ENCODE measurements around the gene ZNF138. TPM values are rescaled to one million over a fixed set of nuclear protein-coding genes. Genes with fewer than 3 reads are reported as not detected.
"Not testable (repeated sequence)": the region's sequence is repeated elsewhere in the genome, so short reads cannot be mapped to it uniquely, and the experiment has no call there.

Gene ZNF138
- total and polyA plus RNA-seq, 7 experiments from 2014 or later, result 8.8 to 19.0 (median 12.4) TPM

- H3K27me3 ChIP-seq (ENCODE audit: control insufficient read depth in 2 of 2, insufficient read depth in 2 of 2, low read length in 2 of 2), result no peaks in the 10 kb centered on the region
- H3K4me1 Mint-ChIP-seq, result peaks cover 10 to 47% (median 37%) of the 10 kb centered on the region in 7 donors
- ChIA-PET CTCF (interaction anchor here (0.9 kb wide), 1 partner anchor 482 kb away, joined by 4 read pairs; no protein-coding TSS in a partner anchor), POLR2A (interaction anchor here (1.4 to 3.5 kb wide), 6 partner anchors 110 to 486 kb away, joined by 5 to 30 read pairs (median 9); partner anchors contain the start of genes ERV3-1, ZNF107, ZNF273 and ZNF680)
- H3K36me3 ChIP-seq (ENCODE audit: control insufficient read depth in 2 of 3, insufficient read depth in 3 of 3, low read length in 3 of 3), result peaks cover 0 to 4% (median 0%) of the 10 kb centered on the region in 3 experiments
- intact Hi-C loops (cut with micrococcal nuclease), result loop anchor here in 1 of 2 donors (5.0 kb wide), 1 partner anchor 94 kb away; no protein-coding TSS in a partner anchor
- H3K36me3 Mint-ChIP-seq, result peaks cover 0 to 21% (median 17%) of the 10 kb centered on the region in 5 donors
- H3K9me3 ChIP-seq (ENCODE audit: control insufficient read depth in 2 of 3, low read length in 3 of 3), result no peaks in the 10 kb centered on the region
- no peak overlapping the region for H3K4me3 ChIP-seq (ENCODE audit: low read length)
- H3K27ac ChIP-seq (ENCODE audit: low read depth, low read length), result peak overlapping the region; percentile 83
- DNase-seq (no peak), ATAC-seq (no peak)
- peak overlapping the region in 9 of 10 donors; percentile 61 to 99 (median 98) for H3K4me3 Mint-ChIP-seq
- no peaks in the 10 kb centered on the region for H3K27me3 Mint-ChIP-seq
- peaks cover 0 to 2% (median 0%) of the 10 kb centered on the region in 11 donors for H3K9me3 Mint-ChIP-seq
- peaks cover 9 to 17% of the 10 kb centered on the region in 2 donors for H3K4me1 ChIP-seq (ENCODE audit: control insufficient read depth in 2 of 2, insufficient read depth in 2 of 2, low read length in 2 of 2)
- H3K27ac Mint-ChIP-seq, result peak overlapping the region in 8 of 9 donors; percentile 91 to 99 (median 98)
Observed at GRCh38 chr7:64793106-64793755, 997 bp upstream of the ZNF138 start.

GRCh38 chr7:64795176-64795575 is 948 bp downstream of the ZNF138 start:
- peaks cover 5 to 37% (median 34%) of the 10 kb centered on the region in 5 donors for H3K36me3 Mint-ChIP-seq
- Histone ChIP-seq H3K27ac (ENCODE audit: low read depth, low read length) (peak overlapping the region; percentile 83), H3K36me3 (ENCODE audit: control insufficient read depth in 2 of 3, insufficient read depth in 3 of 3, low read length in 3 of 3) (peaks cover 0 to 17% (median 0%) of the 10 kb centered on the region in 3 experiments), H3K4me3 (ENCODE audit: low read length) (peak overlapping the region; percentile 92), H3K27me3 (ENCODE audit: control insufficient read depth in 2 of 2, insufficient read depth in 2 of 2, low read length in 2 of 2) (no peaks in the 10 kb centered on the region), H3K9me3 (ENCODE audit: control insufficient read depth in 2 of 3, low read length in 3 of 3) (no peaks in the 10 kb centered on the region), H3K4me1 (ENCODE audit: control insufficient read depth in 2 of 2, insufficient read depth in 2 of 2, low read length in 2 of 2) (peaks cover 9 to 17% of the 10 kb centered on the region in 2 donors)
- no peak for ATAC-seq
- H3K4me1 Mint-ChIP-seq, result peaks cover 21 to 64% (median 51%) of the 10 kb centered on the region in 7 donors
- ChIA-PET POLR2A (interaction anchor here (1.6 to 3.5 kb wide), 4 partner anchors 108 to 488 kb away, joined by 8 to 30 read pairs (median 18); partner anchors contain the start of genes ZNF107, ZNF273 and ZNF680), CTCF (no interaction called here)
- no peaks in the 10 kb centered on the region for H3K27me3 Mint-ChIP-seq
- H3K4me3 Mint-ChIP-seq, result peak overlapping the region; percentile 92 to 99 (median 98)
- intact Hi-C loops (cut with micrococcal nuclease), result loop anchor here (2.0 kb wide), 2 partner anchors 578 to 868 kb away; partner anchors contain the start of gene ZNF92 (in 2 of the 2)
- peaks cover 0 to 6% (median 0%) of the 10 kb centered on the region in 11 donors for H3K9me3 Mint-ChIP-seq
- H3K27ac Mint-ChIP-seq, result peak overlapping the region; percentile 91 to 99 (median 98)
- DNase-seq, result no peak

GRCh38 chr7:64799169-64799568 is 4.9 kb downstream of the ZNF138 start:
- peak overlapping the region in 2 of 10 donors; percentile 23 to 32 for H3K4me3 Mint-ChIP-seq
- Histone ChIP-seq H3K36me3 (ENCODE audit: control insufficient read depth in 2 of 3, insufficient read depth in 3 of 3, low read length in 3 of 3) (peaks cover 0 to 35% (median 7%) of the 10 kb centered on the region in 3 experiments), H3K4me1 (ENCODE audit: control insufficient read depth in 2 of 2, insufficient read depth in 2 of 2, low read length in 2 of 2) (peaks cover 9 to 14% of the 10 kb centered on the region in 2 donors)
- intact Hi-C loops (cut with micrococcal nuclease); H3K27ac Mint-ChIP-seq; H3K4me3 ChIP-seq (ENCODE audit: low read length); H3K9me3 ChIP-seq (ENCODE audit: control insufficient read depth in 2 of 3, low read length in 3 of 3); H3K27me3 ChIP-seq (ENCODE audit: control insufficient read depth in 2 of 2, insufficient read depth in 2 of 2, low read length in 2 of 2); H3K27ac ChIP-seq (ENCODE audit: low read depth, low read length); DNase-seq; H3K27me3 Mint-ChIP-seq; ATAC-seq: not testable (repeated sequence)
- H3K4me1 Mint-ChIP-seq, result peaks cover 19 to 76% (median 69%) of the 10 kb centered on the region in 7 donors
- POLR2A ChIA-PET, result interaction anchor here (0.6 kb wide), 1 partner anchor 27 kb away, joined by 4 read pairs; no protein-coding TSS in a partner anchor
- H3K36me3 Mint-ChIP-seq, result peaks cover 10 to 69% (median 66%) of the 10 kb centered on the region in 5 donors
- H3K9me3 Mint-ChIP-seq, result peaks cover 0 to 18% (median 0%) of the 10 kb centered on the region in 11 donors
- CTCF ChIA-PET, result interaction anchor here (0.6 to 0.7 kb wide), 2 partner anchors 172 to 296 kb away, joined by 5 to 7 read pairs; no protein-coding TSS in a partner anchor

GRCh38 chr7:64802699-64803098 is 8.5 kb downstream of the ZNF138 start:
- ChIA-PET CTCF (no interaction called here), POLR2A (no interaction called here)
- intact Hi-C loops (cut with micrococcal nuclease), result no loop called here
- peaks cover 4 to 54% (median 40%) of the 10 kb centered on the region in 7 donors for H3K4me1 Mint-ChIP-seq
- no peak overlapping the region for H3K4me3 Mint-ChIP-seq
- Histone ChIP-seq H3K4me3 (ENCODE audit: low read length) (no peak overlapping the region), H3K9me3 (ENCODE audit: control insufficient read depth in 2 of 3, low read length in 3 of 3) (peaks cover 0 to 7% (median 3%) of the 10 kb centered on the region in 3 experiments), H3K27ac (ENCODE audit: low read depth, low read length) (no peak overlapping the region), H3K36me3 (ENCODE audit: control insufficient read depth in 2 of 3, insufficient read depth in 3 of 3, low read length in 3 of 3) (peaks cover 0 to 40% (median 7%) of the 10 kb centered on the region in 3 experiments), H3K27me3 (ENCODE audit: control insufficient read depth in 2 of 2, insufficient read depth in 2 of 2, low read length in 2 of 2) (no peaks in the 10 kb centered on the region), H3K4me1 (ENCODE audit: control insufficient read depth in 2 of 2, insufficient read depth in 2 of 2, low read length in 2 of 2) (no peaks in the 10 kb centered on the region)
- ATAC-seq, result no peak
- DNase-seq, result no peak
- H3K27ac Mint-ChIP-seq, result peak overlapping the region in 1 of 9 donors; percentile 25
- peaks cover 10 to 79% (median 73%) of the 10 kb centered on the region in 5 donors for H3K36me3 Mint-ChIP-seq
- peaks cover 0 to 39% (median 6%) of the 10 kb centered on the region in 11 donors for H3K9me3 Mint-ChIP-seq
- no peaks in the 10 kb centered on the region for H3K27me3 Mint-ChIP-seq

- no peak overlapping the region for H3K27ac ChIP-seq (ENCODE audit: low read depth, low read length)
- H3K9me3 ChIP-seq (ENCODE audit: control insufficient read depth in 2 of 3, low read length in 3 of 3), result peaks cover 0 to 7% (median 3%) of the 10 kb centered on the region in 3 experiments
- intact Hi-C loops (cut with micrococcal nuclease), result no loop called here
- no peaks in the 10 kb centered on the region for H3K27me3 ChIP-seq (ENCODE audit: control insufficient read depth in 2 of 2, insufficient read depth in 2 of 2, low read length in 2 of 2)
- Mint-ChIP-seq H3K4me3 (no peak overlapping the region), H3K9me3 (peaks cover 0 to 47% (median 7%) of the 10 kb centered on the region in 11 donors), H3K27me3 (no peaks in the 10 kb centered on the region), H3K4me1 (peaks cover 0 to 10% (median under 1%) of the 10 kb centered on the region in 7 donors), H3K36me3 (peaks cover 0 to 51% (median 50%) of the 10 kb centered on the region in 5 donors), H3K27ac (peak overlapping the region in 1 of 9 donors; percentile 18)
- no peak for DNase-seq
- ATAC-seq, result no peak
- ChIA-PET CTCF (no interaction called here), POLR2A (no interaction called here)
- H3K4me1 ChIP-seq (ENCODE audit: control insufficient read depth in 2 of 2, insufficient read depth in 2 of 2, low read length in 2 of 2), result no peaks in the 10 kb centered on the region
- H3K36me3 ChIP-seq (ENCODE audit: control insufficient read depth in 2 of 3, insufficient read depth in 3 of 3, low read length in 3 of 3), result peaks cover 0 to 20% (median 0%) of the 10 kb centered on the region in 3 experiments
- no peak overlapping the region for H3K4me3 ChIP-seq (ENCODE audit: low read length)
Observed at GRCh38 chr7:64807731-64808365, 13.6 kb downstream of the ZNF138 start.

- peaks cover 0 to 6% (median 0%) of the 10 kb centered on the region in 7 donors for H3K4me1 Mint-ChIP-seq
- peaks cover 0 to 11% (median 0%) of the 10 kb centered on the region in 3 experiments for H3K36me3 ChIP-seq (ENCODE audit: control insufficient read depth in 2 of 3, insufficient read depth in 3 of 3, low read length in 3 of 3)
- H3K4me3 Mint-ChIP-seq, result no peak overlapping the region
- H3K27ac ChIP-seq (ENCODE audit: low read depth, low read length), result no peak overlapping the region
- no peaks in the 10 kb centered on the region for H3K4me1 ChIP-seq (ENCODE audit: control insufficient read depth in 2 of 2, insufficient read depth in 2 of 2, low read length in 2 of 2)
- no peaks in the 10 kb centered on the region for H3K27me3 ChIP-seq (ENCODE audit: control insufficient read depth in 2 of 2, insufficient read depth in 2 of 2, low read length in 2 of 2)
- no peak for DNase-seq
- no peaks in the 10 kb centered on the region for H3K27me3 Mint-ChIP-seq
- POLR2A ChIA-PET, result no interaction called here
- no peak for ATAC-seq
- CTCF ChIA-PET, result interaction anchor here (1.2 kb wide), 1 partner anchor 11 kb away, joined by 3 read pairs; no protein-coding TSS in a partner anchor
- H3K27ac Mint-ChIP-seq, result no peak overlapping the region
- H3K4me3 ChIP-seq (ENCODE audit: low read length), result no peak overlapping the region
- H3K36me3 Mint-ChIP-seq, result peaks cover 2 to 60% (median 49%) of the 10 kb centered on the region in 5 donors
- intact Hi-C loops (cut with micrococcal nuclease), result no loop called here
- peaks cover 0 to 3% (median under 1%) of the 10 kb centered on the region in 3 experiments for H3K9me3 ChIP-seq (ENCODE audit: control insufficient read depth in 2 of 3, low read length in 3 of 3)
- H3K9me3 Mint-ChIP-seq, result peaks cover 0 to 60% (median 8%) of the 10 kb centered on the region in 11 donors
Observed at GRCh38 chr7:64811767-64812166, 17.5 kb downstream of the ZNF138 start.

Data from naive thymus-derived CD4-positive, alpha-beta T cell (primary cell).